Colonic mucosa (tissue), 4 donors: ENCODE results near the gene ADSS1. TPM values are rescaled to one million over a fixed set of nuclear protein-coding genes. Genes with fewer than 3 reads are reported as not detected.

ENCODE experiments used
- DNase-seq: peaks from one replicate; pipeline ENCODE4 v3.0.0-alpha.2; 2020
- H3K27ac ChIP-seq: fragments of 200-600 bp; one replicate; pipeline ENCODE4 v1.8.0; 2021
- H3K27me3 ChIP-seq: fragments of 200-600 bp; one replicate; pipeline ENCODE4 v1.8.0; 2021
- H3K36me3 ChIP-seq: fragments of 200-600 bp; one replicate; pipeline ENCODE4 v1.8.0; 2021
- H3K4me1 ChIP-seq: fragments of 200-600 bp; one replicate; pipeline ENCODE4 v1.8.0; 2021; ENCODE audit warnings: mild to moderate bottlenecking
- H3K4me3 ChIP-seq: fragments of 200-600 bp; one replicate; pipeline ENCODE4 v1.8.0; 2021
- H3K9ac ChIP-seq, 2 donors: one replicate each; pipeline ENCODE4 v1.7.0; 2013; ENCODE audit warnings: control low read depth in 2 of 2, low read depth in 2 of 2, low read length in 2 of 2
- H3K9me3 ChIP-seq: fragments of 200-600 bp; one replicate; pipeline ENCODE4 v1.8.0; 2021
- intact Hi-C: fragments of 100-400 bp; cut with DNase I; formaldehyde crosslinking; loops from one replicate; pipeline ENCODE4 v1.14.1; 2022
- total RNA-seq, 2 donors: library from RNA; stranded (reverse); fragmentation: NEBNext Ultra II Directional in 1 of 2; extraction: Animal tissue kit (Norgen Biotek cat#: 25700) in 1 of 2; gene quantifications; one replicate each; pipeline ENCODE4 v1.2.1, GENCODE V29; 2021
- TF ChIP-seq, protein P1 (sequence below): fragments of 200-600 bp; IDR thresholded peaks from one replicate; pipeline ENCODE4 v1.8.0; 2022; ENCODE audit warnings: antibody characterized with exemption, mild to moderate bottlenecking
- donor health status: healthy.
- donor health status: DM: no; HTN: no; CAD: no.
- donor health status: DM: no; HTN: no; CAD: no.

Gene ADSS1
- total RNA-seq, 2 donors from 2014 or later = 3.5 to 4.0 TPM

DNA sequence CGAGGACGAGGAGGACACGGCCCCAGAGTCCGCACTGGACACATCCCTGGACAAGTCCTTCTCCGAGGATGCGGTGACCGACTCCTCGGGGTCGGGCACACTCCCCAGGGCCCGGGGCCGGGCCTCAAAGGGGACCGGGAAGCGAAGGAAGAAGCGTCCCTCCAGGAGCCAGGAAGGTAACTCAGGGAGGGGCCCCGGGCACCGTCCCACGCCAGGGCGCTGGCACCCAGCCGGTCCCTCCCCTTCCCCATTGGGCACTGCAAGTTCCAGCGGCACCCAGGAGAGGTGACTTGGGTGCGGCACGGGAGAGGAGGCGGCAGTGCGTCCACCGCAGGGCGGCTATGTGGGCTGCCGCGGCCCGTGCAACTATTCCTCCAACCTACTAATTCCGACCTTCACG, 9.3 kb upstream of the ADSS1 start:
- TF ChIP-seq, protein P1, sequence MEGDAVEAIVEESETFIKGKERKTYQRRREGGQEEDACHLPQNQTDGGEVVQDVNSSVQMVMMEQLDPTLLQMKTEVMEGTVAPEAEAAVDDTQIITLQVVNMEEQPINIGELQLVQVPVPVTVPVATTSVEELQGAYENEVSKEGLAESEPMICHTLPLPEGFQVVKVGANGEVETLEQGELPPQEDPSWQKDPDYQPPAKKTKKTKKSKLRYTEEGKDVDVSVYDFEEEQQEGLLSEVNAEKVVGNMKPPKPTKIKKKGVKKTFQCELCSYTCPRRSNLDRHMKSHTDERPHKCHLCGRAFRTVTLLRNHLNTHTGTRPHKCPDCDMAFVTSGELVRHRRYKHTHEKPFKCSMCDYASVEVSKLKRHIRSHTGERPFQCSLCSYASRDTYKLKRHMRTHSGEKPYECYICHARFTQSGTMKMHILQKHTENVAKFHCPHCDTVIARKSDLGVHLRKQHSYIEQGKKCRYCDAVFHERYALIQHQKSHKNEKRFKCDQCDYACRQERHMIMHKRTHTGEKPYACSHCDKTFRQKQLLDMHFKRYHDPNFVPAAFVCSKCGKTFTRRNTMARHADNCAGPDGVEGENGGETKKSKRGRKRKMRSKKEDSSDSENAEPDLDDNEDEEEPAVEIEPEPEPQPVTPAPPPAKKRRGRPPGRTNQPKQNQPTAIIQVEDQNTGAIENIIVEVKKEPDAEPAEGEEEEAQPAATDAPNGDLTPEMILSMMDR = no peak
- intact Hi-C loops = no loop called here
- H3K4me1 ChIP-seq = no peaks in the 10 kb centered on the region
- H3K27ac ChIP-seq = no peak overlapping the region
- H3K4me3 ChIP-seq = no peak overlapping the region
- DNase-seq = no peak
- no peak overlapping the region for H3K9ac ChIP-seq
- no peaks in the 10 kb centered on the region for H3K9me3 ChIP-seq
- H3K36me3 ChIP-seq = peaks cover 21% of the 10 kb centered on the region
- H3K27me3 ChIP-seq = no peaks in the 10 kb centered on the region

DNA sequence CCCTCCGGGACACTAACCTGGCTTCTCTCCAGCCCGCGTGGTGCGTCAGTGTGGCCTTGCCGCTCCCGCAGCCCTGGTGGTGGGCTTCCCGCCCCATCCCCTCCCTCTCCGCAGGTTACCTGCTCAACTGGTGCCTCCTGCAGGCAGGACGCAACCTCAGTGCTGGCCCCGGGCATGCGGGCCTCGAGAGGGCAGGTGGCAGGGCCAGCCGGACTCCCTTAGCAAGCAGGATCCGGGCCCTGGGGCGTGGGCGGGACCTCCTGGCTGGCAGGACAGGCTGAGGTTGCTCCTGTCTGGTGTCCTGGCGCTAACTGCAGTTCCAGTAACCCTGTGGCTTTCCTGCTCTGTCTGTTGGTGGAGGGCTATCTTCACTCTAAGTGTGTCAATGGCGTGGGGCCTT, 8.6 kb upstream of the ADSS1 start:
- H3K9ac ChIP-seq = no peak overlapping the region
- no peaks in the 10 kb centered on the region for H3K4me1 ChIP-seq
- peaks cover 21% of the 10 kb centered on the region for H3K36me3 ChIP-seq
- no peaks in the 10 kb centered on the region for H3K9me3 ChIP-seq
- no peak for DNase-seq
- no peaks in the 10 kb centered on the region for H3K27me3 ChIP-seq
- intact Hi-C loops = no loop called here
- no peak overlapping the region for H3K27ac ChIP-seq
- TF ChIP-seq, protein P1 = no peak
- H3K4me3 ChIP-seq = no peak overlapping the region

DNA sequence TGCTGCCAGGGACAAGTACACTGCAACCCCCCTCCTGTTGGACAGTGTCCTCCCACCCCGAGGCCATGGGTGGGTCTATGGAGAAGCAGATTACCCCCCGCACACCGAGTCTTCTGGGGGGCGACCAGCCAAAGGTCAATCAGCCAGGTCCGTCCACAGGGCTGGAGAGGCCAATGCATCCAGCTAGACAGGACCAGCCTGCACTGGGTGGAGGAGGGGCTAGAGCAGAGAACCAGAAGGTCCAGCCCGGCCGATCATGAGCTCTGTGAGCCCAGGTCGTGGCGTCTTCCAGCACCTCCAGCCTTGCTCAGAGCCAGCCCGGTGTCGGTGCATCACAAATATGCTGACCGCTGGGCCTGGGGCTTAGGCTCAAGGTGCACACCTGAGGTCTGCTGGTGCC, 8.2 kb upstream of the ADSS1 start:
- Histone ChIP-seq H3K27me3 (no peaks in the 10 kb centered on the region), H3K36me3 (peaks cover 16% of the 10 kb centered on the region), H3K9ac (no peak overlapping the region), H3K9me3 (no peaks in the 10 kb centered on the region), H3K4me3 (no peak overlapping the region), H3K27ac (no peak overlapping the region), H3K4me1 (no peaks in the 10 kb centered on the region)
- intact Hi-C loops = no loop called here
- TF ChIP-seq, protein P1 = no peak
- no peak for DNase-seq

DNA sequence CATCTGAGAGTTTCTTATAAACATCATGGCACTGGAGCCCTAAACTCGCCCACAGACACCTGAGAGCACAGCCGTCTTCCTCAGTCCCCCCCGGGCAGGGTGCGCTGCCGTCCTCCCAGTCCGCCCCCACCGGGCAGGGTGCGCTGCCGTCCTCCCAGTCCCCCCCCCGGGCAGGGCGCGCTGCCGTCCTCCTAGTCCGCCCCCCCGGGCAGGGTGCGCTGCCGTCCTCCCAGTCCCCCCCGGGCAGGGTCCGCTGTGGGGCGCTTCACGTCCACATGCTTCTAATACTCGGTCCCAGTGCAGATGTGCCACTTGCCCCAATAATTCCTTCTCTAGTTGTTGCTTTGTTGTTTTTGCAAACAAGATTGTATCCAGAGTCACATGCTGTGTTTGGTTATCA, 6.9 kb upstream of the ADSS1 start:
- DNase-seq = no peak
- intact Hi-C loops = no loop called here
- H3K27ac ChIP-seq = no peak overlapping the region
- TF ChIP-seq, protein P1 = no peak
- H3K27me3 ChIP-seq = no peaks in the 10 kb centered on the region
- no peak overlapping the region for H3K4me3 ChIP-seq
- H3K36me3 ChIP-seq = peaks cover 5% of the 10 kb centered on the region
- no peak overlapping the region for H3K9ac ChIP-seq
- no peaks in the 10 kb centered on the region for H3K4me1 ChIP-seq
- no peaks in the 10 kb centered on the region for H3K9me3 ChIP-seq

DNA sequence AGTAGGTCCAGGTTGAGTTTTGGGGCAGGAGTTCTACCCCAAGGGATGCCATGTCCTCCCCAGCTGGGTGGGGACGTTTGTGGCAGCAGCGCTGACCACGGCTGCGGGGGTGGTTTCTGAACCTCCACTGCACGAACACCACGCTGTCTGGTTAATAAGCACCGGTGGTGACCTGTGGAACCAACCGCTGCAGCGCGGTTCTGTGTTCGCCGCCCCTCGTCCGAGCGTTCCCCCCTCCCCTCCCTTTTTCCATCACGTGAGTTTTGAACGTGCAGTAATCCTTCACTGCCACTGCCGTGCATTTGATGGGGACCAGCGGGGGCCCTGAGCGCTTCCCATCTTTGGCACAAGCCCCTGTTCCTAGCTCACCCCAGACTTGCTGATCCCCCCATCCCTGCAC, 6.4 kb upstream of the ADSS1 start:
- TF ChIP-seq, protein P1 = no peak
- Histone ChIP-seq H3K9me3 (no peaks in the 10 kb centered on the region), H3K36me3 (peaks cover under 1% of the 10 kb centered on the region), H3K4me1 (no peaks in the 10 kb centered on the region), H3K27me3 (no peaks in the 10 kb centered on the region), H3K27ac (no peak overlapping the region), H3K4me3 (no peak overlapping the region), H3K9ac (no peak overlapping the region)
- no peak for DNase-seq
- intact Hi-C loops = no loop called here

DNA sequence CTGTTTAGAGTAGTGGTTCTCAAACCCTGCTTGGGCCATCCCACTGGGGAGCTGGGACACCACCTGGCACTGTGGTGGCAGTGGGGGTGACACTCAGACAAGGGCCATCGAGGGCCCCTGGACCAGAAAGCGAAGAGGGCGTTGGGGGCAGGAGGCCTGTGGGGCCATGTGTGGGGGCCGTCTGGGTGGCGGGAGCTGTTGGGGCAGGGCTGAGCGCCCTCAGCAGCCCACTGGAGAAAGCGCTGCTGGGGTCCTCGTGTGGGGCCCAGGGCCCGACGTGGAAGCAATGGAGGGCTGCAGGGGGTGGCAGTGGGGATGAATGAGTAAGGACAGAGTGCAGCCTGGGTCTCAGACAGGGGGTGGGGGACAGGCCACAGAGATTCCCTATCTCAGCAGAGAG, 5.9 kb upstream of the ADSS1 start:
- Histone ChIP-seq H3K27me3 (no peaks in the 10 kb centered on the region), H3K9me3 (no peaks in the 10 kb centered on the region), H3K9ac (no peak overlapping the region), H3K4me3 (no peak overlapping the region), H3K4me1 (peaks cover 3% of the 10 kb centered on the region), H3K27ac (no peak overlapping the region), H3K36me3 (no peaks in the 10 kb centered on the region)
- intact Hi-C loops = no loop called here
- DNase-seq = no peak
- TF ChIP-seq, protein P1 = no peak
